SK-N-MC (cell line): ENCODE results near the gene LRFN2.

Source experiments
- EZH2 ChIP-seq: fragments of 200-600 bp; sonication (generic); IDR thresholded peaks from one replicate; pipeline ENCODE4 v1.6.1; 2017; ENCODE audit warnings: antibody characterized with exemption
- FOXP2 ChIP-seq: optimal IDR thresholded peaks from 2 replicates; pipeline ENCODE3; 2011; ENCODE audit warnings: mild to moderate bottlenecking, moderate library complexity; ENCODE audit not compliant: insufficient read depth; ENCODE audit errors: extremely low read length, control extremely low read depth
- POLR2AphosphoS5 ChIP-seq: IDR thresholded peaks from 2 replicates; pipeline ENCODE4 v1.6.1; 2012; ENCODE audit warnings: mild to moderate bottlenecking, low read depth, low read length, borderline replicate concordance

- no peak for TF ChIP-seq EZH2
- TF ChIP-seq POLR2AphosphoS5, result no peak
- no peak for TF ChIP-seq FOXP2
Measured at GRCh38 chr6:40409716-40410397, 177.3 kb downstream of the LRFN2 start.
